Keratinocyte (primary cell): Measurements from ENCODE around the gene DLG4. TPM values are rescaled to one million over a fixed set of nuclear protein-coding genes. Genes with fewer than 3 reads are reported as not detected.
A peak's percentile ranks its signal among the peaks of the same experiment; 100 is the strongest.
"Not testable (repeated sequence)": the region's sequence is repeated elsewhere in the genome, so short reads cannot be mapped to it uniquely, and the experiment has no call there.

Source experiments
- DNase-seq: peaks from one replicate; pipeline ENCODE4 v3.0.0-alpha.2; 2011; ENCODE audit warnings: low read depth, missing footprints, low spot score
- FAIRE-seq: peaks from 2 replicates; lab custom pipeline; 2011; peaks lifted over from hg19 to GRCh38; lab: Jason Lieb, UNC
- H2AFZ ChIP-seq: 2 replicates; pipeline ENCODE4 v1.6.0; 2012; ENCODE audit warnings: low read length, control low read depth, inconsistent platforms; ENCODE audit not compliant: control insufficient read depth
- H3K27ac ChIP-seq: 2 replicates; pipeline ENCODE4 v1.5.1; 2011; ENCODE audit warnings: low read length; ENCODE audit not compliant: control insufficient read depth, insufficient read depth
- H3K27me3 ChIP-seq: 3 replicates; pipeline ENCODE4 v1.6.0; 2011; ENCODE audit warnings: low read length; ENCODE audit not compliant: control insufficient read depth, insufficient read depth; ENCODE audit errors: extremely low read depth
- H3K36me3 ChIP-seq, 2 experiments: 2 replicates in 1 of 2; 3 replicates in 1 of 2; pipeline ENCODE4 v1.5.1; 2011; ENCODE audit warnings: low read length in 2 of 2, mild to moderate bottlenecking in 1 of 2; ENCODE audit not compliant: control insufficient read depth in 2 of 2, insufficient read depth in 2 of 2; ENCODE audit errors: extremely low read depth in 1 of 2
- H3K4me1 ChIP-seq: 3 replicates; pipeline ENCODE4 v1.5.1; 2011; ENCODE audit warnings: low read length; ENCODE audit not compliant: control insufficient read depth, insufficient read depth; ENCODE audit errors: extremely low read depth
- H3K4me2 ChIP-seq: 3 replicates; pipeline ENCODE4 v1.6.0; 2011; ENCODE audit warnings: low read depth, low read length; ENCODE audit not compliant: control insufficient read depth, insufficient read depth; ENCODE audit errors: extremely low read depth
- H3K4me3 ChIP-seq, 3 experiments: fragments of 200-600 bp in 1 of 3; sonication (generic) in 1 of 3; 2 replicates in 2 of 3; 3 replicates in 1 of 3; pipeline ENCODE4 v1.5.1; 2011 to 2016; ENCODE audit warnings: low read length in 3 of 3, mild to moderate bottlenecking in 3 of 3, control low read depth in 2 of 3, inconsistent platforms in 1 of 3, low read depth in 1 of 3, mixed read lengths in 1 of 3, mixed run types in 1 of 3, moderate library complexity in 1 of 3; ENCODE audit not compliant: control insufficient read depth in 2 of 3, insufficient read depth in 2 of 3; ENCODE audit errors: extremely low read depth in 1 of 3
- H3K79me2 ChIP-seq: 2 replicates; pipeline ENCODE4 v1.6.0; 2012; ENCODE audit warnings: low read length; ENCODE audit not compliant: control insufficient read depth, insufficient read depth
- H3K9ac ChIP-seq: 3 replicates; pipeline ENCODE4 v1.6.0; 2011; ENCODE audit warnings: low read length; ENCODE audit not compliant: control insufficient read depth, insufficient read depth; ENCODE audit errors: extremely low read depth
- H3K9me1 ChIP-seq: 3 replicates; pipeline ENCODE4 v1.6.0; 2011; ENCODE audit warnings: low read length; ENCODE audit not compliant: control insufficient read depth, insufficient read depth; ENCODE audit errors: extremely low read depth
- H3K9me3 ChIP-seq: 2 replicates; pipeline ENCODE4 v1.5.1; 2012; ENCODE audit warnings: low read depth, low read length; ENCODE audit not compliant: control insufficient read depth
- H4K20me1 ChIP-seq: 3 replicates; pipeline ENCODE4 v1.6.0; 2011; ENCODE audit warnings: low read length; ENCODE audit not compliant: control insufficient read depth, insufficient read depth; ENCODE audit errors: extremely low read depth
- CTCF ChIP-seq, 3 experiments: IDR thresholded peaks in 1 of 3; conservative IDR thresholded peaks in 1 of 3; optimal IDR thresholded peaks in 1 of 3; 2 replicates in 2 of 3; 3 replicates in 1 of 3; pipeline versions ENCODE3 to v1.5.1; 2011; ENCODE audit warnings: low read length in 3 of 3, mild to moderate bottlenecking in 3 of 3, moderate library complexity in 2 of 3, control low read depth in 1 of 3, inconsistent platforms in 1 of 3; ENCODE audit not compliant: insufficient read depth in 2 of 3; ENCODE audit errors: extremely low read depth in 1 of 3
- EZH2 ChIP-seq: IDR thresholded peaks from one replicate; pipeline ENCODE4 v1.6.1; 2012; ENCODE audit warnings: inconsistent platforms, mild to moderate bottlenecking, low read length, moderate library complexity
- dilution Hi-C: fragments of 300-500 bp; cut with MboI; formaldehyde crosslinking; loops from one replicate; pipeline ENCODE4 v1.7.0; 2020; ENCODE audit warnings: low sequenced_read_pairs; ENCODE audit not compliant: extremely low pct_ligation_motif_present
- polyA plus RNA-seq, 5 experiments: library from polyadenylated mRNA; depleted of rRNA in 3 of 5; stranded (reverse) in 3 of 5; stranded (forward) in 1 of 5; unstranded in 1 of 5; fragments of >200 nt; gene quantifications; 1 replicate in 1 of 5; 2 replicates in 3 of 5; 3 replicates in 1 of 5; pipeline versions ENCODE4 v1.2.1 to v1.2.3, GENCODE V29; 2011 to 2012; ENCODE audit warnings: missing spikeins in 2 of 5, low read depth in 1 of 5, low replicate concordance in 1 of 5

The DLG4 gene
- polyA plus RNA-seq, 1 donor (not counting 4 experiments of a cell fraction or from before 2014, with no cell fraction given), result 4.5 TPM

GRCh38 chr17:7248796-7249195 lies 29.2 kb upstream of the DLG4 start:
- Histone ChIP-seq H3K27me3 (no peaks in the 10 kb centered on the region), H3K79me2 (peaks cover 58% of the 10 kb centered on the region), H3K36me3 (peaks cover 17 to 21% of the 10 kb centered on the region in 2 experiments), H3K4me2 (peak overlapping the region; percentile 31), H3K9me1 (no peaks in the 10 kb centered on the region), H2AFZ (no peak overlapping the region), H3K9ac (no peak overlapping the region), H3K9me3 (no peaks in the 10 kb centered on the region), H4K20me1 (no peaks in the 10 kb centered on the region), H3K27ac (no peak overlapping the region), H3K4me3 (peak overlapping the region in 1 of 3 experiments; percentile 17), H3K4me1 (peaks cover 18% of the 10 kb centered on the region)
- no peak for DNase-seq
- dilution Hi-C loops, result no loop called here
- FAIRE-seq, result no peak
- TF ChIP-seq CTCF (optimal IDR thresholded peaks at IDR 0.05 in 1 of 3, IDR thresholded peaks at IDR 0.05 in 1 of 3, conservative IDR thresholded peaks at IDR 0.05 in 1 of 3; ENCODE audit: extremely low read depth in 1 of 3, insufficient read depth in 2 of 3, low read length in 3 of 3) (no peak), EZH2 (no peak)

GRCh38 chr17:7246779-7247178 lies 27.1 kb upstream of the DLG4 start:
- Histone ChIP-seq H3K4me2 (no peak overlapping the region), H3K4me3 (no peak overlapping the region), H3K9me1 (no peaks in the 10 kb centered on the region), H4K20me1 (no peaks in the 10 kb centered on the region), H2AFZ (no peak overlapping the region), H3K4me1 (peaks cover 15% of the 10 kb centered on the region), H3K36me3 (peaks cover 19 to 21% of the 10 kb centered on the region in 2 experiments), H3K27me3 (no peaks in the 10 kb centered on the region), H3K9me3 (no peaks in the 10 kb centered on the region), H3K79me2 (peaks cover 49% of the 10 kb centered on the region), H3K9ac (no peak overlapping the region), H3K27ac (no peak overlapping the region)
- TF ChIP-seq CTCF (optimal IDR thresholded peaks at IDR 0.05 in 1 of 3, IDR thresholded peaks at IDR 0.05 in 1 of 3, conservative IDR thresholded peaks at IDR 0.05 in 1 of 3; ENCODE audit: extremely low read depth in 1 of 3, insufficient read depth in 2 of 3, low read length in 3 of 3) (no peak), EZH2 (no peak)
- dilution Hi-C loops, result no loop called here
- DNase-seq (no peak), FAIRE-seq (no peak)

GRCh38 chr17:7243838-7244237 lies 24.2 kb upstream of the DLG4 start:
- H3K4me3 ChIP-seq, H3K4me2 ChIP-seq, H3K9me3 ChIP-seq, H4K20me1 ChIP-seq, H3K9ac ChIP-seq, H3K9me1 ChIP-seq, FAIRE-seq, H2AFZ ChIP-seq, dilution Hi-C loops, H3K27ac ChIP-seq, DNase-seq, H3K27me3 ChIP-seq: not testable (repeated sequence)
- H3K36me3 ChIP-seq, result peaks cover 20 to 25% of the 10 kb centered on the region in 2 experiments
- H3K79me2 ChIP-seq, result peaks cover 39% of the 10 kb centered on the region
- H3K4me1 ChIP-seq, result peaks cover 20% of the 10 kb centered on the region
